Upper lobe of left lung (tissue), 6 donors: ENCODE results near the gene AHNAK. TPM values are rescaled to one million over a fixed set of nuclear protein-coding genes. Genes with fewer than 3 reads are reported as not detected.
A peak's percentile ranks its signal among the peaks of the same experiment; 100 is the strongest.
"Not testable (repeated sequence)": the region's sequence is repeated elsewhere in the genome, so short reads cannot be mapped to it uniquely, and the experiment has no call there.

Experiments used
- ATAC-seq, 2 donors: fragments of 200-7000 bp; cut with Tn5 transposase; one replicate each; pipeline ENCODE4 v1.9.1; 2022; ENCODE audit warnings: mild to moderate bottlenecking in 2 of 2, moderate library complexity in 2 of 2; ENCODE audit not compliant: low FRiP score in 2 of 2
- DNase-seq, 2 donors: peaks; one replicate each; pipeline ENCODE4 v3.0.0-alpha.2; 2019 to 2020
- H3K27ac ChIP-seq, 4 donors: fragments of 200-600 bp; sonication (generic); one replicate each; pipeline ENCODE4 v1.5.1; 2016 to 2019
- H3K27me3 ChIP-seq, 4 donors: fragments of 200-600 bp; sonication (generic); one replicate each; pipeline ENCODE4 v1.5.1; 2017 to 2019
- H3K36me3 ChIP-seq, 4 donors: fragments of 200-600 bp; sonication (generic); one replicate each; pipeline ENCODE4 v1.5.1; 2016 to 2019
- H3K4me1 ChIP-seq, 4 donors: fragments of 200-600 bp; sonication (generic); one replicate each; pipeline ENCODE4 v1.5.1; 2018 to 2019
- H3K4me3 ChIP-seq, 4 donors: fragments of 200-600 bp; sonication (generic); one replicate each; pipeline ENCODE4 v1.5.1; 2017 to 2019; ENCODE audit warnings: mild to moderate bottlenecking in 2 of 4, moderate library complexity in 1 of 4
- H3K9me3 ChIP-seq, 4 donors: fragments of 200-600 bp; sonication (generic); one replicate each; pipeline ENCODE4 v1.5.1; 2018 to 2019
- CTCF ChIP-seq, 6 experiments: fragments of 450-650 bp in 4 of 6; fragments of 200-600 bp in 2 of 6; sonication (generic) in 2 of 6; IDR thresholded peaks; one replicate each; pipeline ENCODE4 v1.5.1; 2016 to 2019; ENCODE audit warnings: antibody characterized with exemption in 6 of 6
- EP300 ChIP-seq, 4 donors: sonication (generic); formaldehyde crosslinking; IDR thresholded peaks; one replicate each; pipeline ENCODE4 v1.5.1; 2017; ENCODE audit warnings: antibody characterized with exemption in 4 of 4, control low read depth in 2 of 4
- POLR2A ChIP-seq, 4 donors: fragments of 450-650 bp; IDR thresholded peaks; one replicate each; pipeline ENCODE4 v1.5.1; 2016 to 2017; ENCODE audit warnings: antibody characterized with exemption in 4 of 4, mild to moderate bottlenecking in 2 of 4
- POLR2AphosphoS5 ChIP-seq, 2 donors: sonication (generic); formaldehyde crosslinking; IDR thresholded peaks; one replicate each; pipeline ENCODE4 v1.5.1; 2017; ENCODE audit warnings: antibody characterized with exemption in 2 of 2
- WGBS, 2 donors: methylation state at CpG; one replicate each; pipeline ENCODE4 v1.1.5; 2017 to 2018; 5-methylcytosine and 5-hydroxymethylcytosine counted together
- total RNA-seq, 6 donors: library from RNA; depleted of rRNA in 4 of 6; stranded (reverse); fragments of >200 nt in 4 of 6; gene quantifications; one replicate each; pipeline versions ENCODE4 v1.1.0 to v1.2.1, GENCODE V29; 2016 to 2021
- donor health status: DM: no; HTN: no; CAD: no; lungs with moderate emphysema.
- donor health status: DM: no; HTN: yes; CAD: no; lungs with severe emphysema.

Gene AHNAK
- total RNA-seq, 6 donors from 2014 or later, result 583 to 1,153 (median 829) TPM

GRCh38 chr11:62572431-62572830 lies 25.8 kb upstream of the AHNAK start:
- Histone ChIP-seq H3K36me3 (peaks cover 28 to 62% (median 44%) of the 10 kb centered on the region in 4 donors), H3K9me3 (no peaks in the 10 kb centered on the region), H3K27me3 (no peaks in the 10 kb centered on the region), H3K4me3 (peak overlapping the region; percentile 78 to 90 (median 86)), H3K4me1 (peaks cover 34 to 45% (median 39%) of the 10 kb centered on the region in 4 donors), H3K27ac (peak overlapping the region in 2 of 4 donors; percentile 88 to 92)
- ATAC-seq, result no peak
- TF ChIP-seq POLR2AphosphoS5 (IDR thresholded peaks at IDR 0.05) (no peak), POLR2A (IDR thresholded peaks at IDR 0.05) (no peak), EP300 (IDR thresholded peaks at IDR 0.05) (no peak), CTCF (IDR thresholded peaks at IDR 0.05) (no peak)
- 79 to 82% methylated on average over 12 of the region's 12 CpGs for WGBS, 2 donors
- no peak for DNase-seq

DNA sequence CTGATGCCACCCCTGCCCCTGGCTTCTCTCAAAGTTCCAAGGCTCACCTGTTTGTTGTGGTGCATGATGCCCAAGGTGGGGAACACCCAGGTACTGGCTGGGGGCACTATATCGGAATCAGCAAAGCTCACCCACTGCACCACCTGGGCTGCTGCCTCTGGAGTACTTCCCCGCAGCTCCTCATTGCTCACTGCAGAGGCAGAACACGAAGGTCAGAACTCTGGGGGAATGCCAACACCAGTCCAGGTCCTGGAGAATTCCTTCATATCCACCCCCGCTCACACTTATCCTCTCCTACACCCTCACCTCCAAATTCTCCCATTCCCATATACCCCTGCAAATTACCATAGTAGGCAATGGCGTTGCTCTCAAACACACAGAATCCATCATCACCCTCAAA lies 24.9 kb upstream of the AHNAK start:
- H3K4me1 ChIP-seq, result peaks cover 27 to 38% (median 33%) of the 10 kb centered on the region in 4 donors
- not testable (repeated sequence) for H3K27me3 ChIP-seq, DNase-seq, H3K9me3 ChIP-seq, H3K4me3 ChIP-seq, ATAC-seq
- peaks cover 35 to 69% (median 53%) of the 10 kb centered on the region in 4 donors for H3K36me3 ChIP-seq
- 95% methylated on average over 5 of the region's 5 CpGs for WGBS, 2 donors
- H3K27ac ChIP-seq, result peak overlapping the region in 1 of 4 donors; percentile 88

- peaks cover 22 to 32% (median 27%) of the 10 kb centered on the region in 4 donors for H3K4me1 ChIP-seq
- ATAC-seq, H3K27ac ChIP-seq, H3K9me3 ChIP-seq, DNase-seq, H3K4me3 ChIP-seq, H3K27me3 ChIP-seq: not testable (repeated sequence)
- WGBS, 2 donors, result 92% methylated on average over 5 of the region's 5 CpGs
- peaks cover 41 to 69% (median 59%) of the 10 kb centered on the region in 4 donors for H3K36me3 ChIP-seq
Observed at GRCh38 chr11:62570903-62571302, 24.3 kb upstream of the AHNAK start.

DNA sequence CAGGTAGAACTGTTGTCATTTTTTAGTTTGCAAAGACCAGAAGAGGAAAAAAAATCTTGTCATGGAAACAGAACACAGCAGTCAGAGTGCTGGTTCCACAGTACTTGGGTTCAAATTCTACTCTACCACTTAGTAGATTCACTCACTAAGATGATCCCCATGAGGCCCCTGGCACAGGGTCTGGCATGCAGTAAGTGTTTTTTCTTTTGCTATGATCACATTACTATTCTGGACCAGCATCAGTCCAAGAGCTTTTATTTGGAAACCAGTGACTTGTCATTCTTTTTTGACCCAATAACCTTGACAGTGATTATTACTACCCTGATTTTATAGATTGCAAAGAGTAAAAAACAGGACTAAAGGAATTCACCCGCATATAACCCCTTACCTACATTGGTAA lies 23.0 kb upstream of the AHNAK start:
- TF ChIP-seq POLR2A (IDR thresholded peaks at IDR 0.05) (no peak), EP300 (IDR thresholded peaks at IDR 0.05) (no peak), CTCF (IDR thresholded peaks at IDR 0.05) (no peak), POLR2AphosphoS5 (IDR thresholded peaks at IDR 0.05) (no peak)
- 77 to 89% methylated on average over 1 of the region's 1 CpG for WGBS, 2 donors
- no peaks in the 10 kb centered on the region for H3K27me3 ChIP-seq
- H3K4me3 ChIP-seq, result no peak overlapping the region
- H3K36me3 ChIP-seq, result peaks cover 42 to 78% (median 71%) of the 10 kb centered on the region in 4 donors
- no peaks in the 10 kb centered on the region for H3K9me3 ChIP-seq
- DNase-seq (no peak), ATAC-seq (no peak)
- no peak overlapping the region for H3K27ac ChIP-seq
- peaks cover 9 to 19% (median 14%) of the 10 kb centered on the region in 4 donors for H3K4me1 ChIP-seq

GRCh38 chr11:62567018-62567633 lies 20.5 kb upstream of the AHNAK start:
- no peaks in the 10 kb centered on the region for H3K9me3 ChIP-seq
- DNase-seq (no peak), ATAC-seq (no peak)
- TF ChIP-seq POLR2A (IDR thresholded peaks at IDR 0.05) (no peak), POLR2AphosphoS5 (IDR thresholded peaks at IDR 0.05) (no peak), EP300 (IDR thresholded peaks at IDR 0.05) (no peak), CTCF (IDR thresholded peaks at IDR 0.05) (no peak)
- peaks cover 0 to 6% (median 3%) of the 10 kb centered on the region in 4 donors for H3K4me1 ChIP-seq
- no peaks in the 10 kb centered on the region for H3K27me3 ChIP-seq
- H3K27ac ChIP-seq, result peak overlapping the region in 2 of 4 donors; percentile 15 to 17
- H3K36me3 ChIP-seq, result peaks cover 42 to 93% (median 85%) of the 10 kb centered on the region in 4 donors
- H3K4me3 ChIP-seq, result no peak overlapping the region
- WGBS, 2 donors, result 86% methylated on average over 8 of the region's 8 CpGs

DNA sequence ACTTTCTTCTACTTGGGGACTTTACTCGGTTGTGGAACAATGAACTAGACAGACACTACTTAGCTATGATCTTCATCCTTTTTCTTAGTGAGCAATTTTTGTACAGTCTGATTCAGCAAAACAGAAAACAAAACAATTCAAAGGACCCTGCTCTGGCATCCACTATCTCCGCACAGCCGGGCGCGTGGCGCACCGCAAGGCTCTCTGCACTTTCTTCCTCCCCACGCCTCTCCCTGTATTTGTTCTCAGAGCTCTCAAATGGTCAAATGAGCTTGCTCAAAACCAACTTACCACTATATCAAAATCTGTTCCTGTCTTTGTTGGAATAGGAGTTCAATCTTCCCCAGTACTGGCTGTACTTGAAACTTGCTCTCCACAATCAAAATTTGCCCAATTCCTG lies 19.6 kb upstream of the AHNAK start:
- Histone ChIP-seq H3K27ac (no peak overlapping the region), H3K4me1 (peaks cover under 1 to 2% (median under 1%) of the 10 kb centered on the region in 4 donors), H3K9me3 (no peaks in the 10 kb centered on the region), H3K36me3 (peaks cover 42 to 90% (median 81%) of the 10 kb centered on the region in 4 donors), H3K27me3 (no peaks in the 10 kb centered on the region), H3K4me3 (no peak overlapping the region)
- TF ChIP-seq EP300 (IDR thresholded peaks at IDR 0.05) (no peak), CTCF (IDR thresholded peaks at IDR 0.05) (no peak), POLR2AphosphoS5 (IDR thresholded peaks at IDR 0.05) (no peak), POLR2A (IDR thresholded peaks at IDR 0.05) (no peak)
- 95% methylated on average over 8 of the region's 8 CpGs for WGBS, 2 donors
- no peak for ATAC-seq
- peak in 1 of 2 donors; percentile 60 for DNase-seq
